HG03378 (cell line): ENCODE results near the gene SLC22A7.
"Not testable (repeated sequence)": the region's sequence is repeated elsewhere in the genome, so short reads cannot be mapped to it uniquely, and the experiment has no call there.

ENCODE experiments used
- ATAC-seq: cut with Tn5 transposase; IDR thresholded peaks from one replicate; pipeline ENCODE4 v1.9.1; 2021; ENCODE audit warnings: mild to moderate bottlenecking, moderate library complexity; ENCODE audit not compliant: unreplicated experiment

Gene SLC22A7

GRCh38 chr6:43298565-43299337, 691 bp downstream of the SLC22A7 start:
- ATAC-seq, result no peak

DNA sequence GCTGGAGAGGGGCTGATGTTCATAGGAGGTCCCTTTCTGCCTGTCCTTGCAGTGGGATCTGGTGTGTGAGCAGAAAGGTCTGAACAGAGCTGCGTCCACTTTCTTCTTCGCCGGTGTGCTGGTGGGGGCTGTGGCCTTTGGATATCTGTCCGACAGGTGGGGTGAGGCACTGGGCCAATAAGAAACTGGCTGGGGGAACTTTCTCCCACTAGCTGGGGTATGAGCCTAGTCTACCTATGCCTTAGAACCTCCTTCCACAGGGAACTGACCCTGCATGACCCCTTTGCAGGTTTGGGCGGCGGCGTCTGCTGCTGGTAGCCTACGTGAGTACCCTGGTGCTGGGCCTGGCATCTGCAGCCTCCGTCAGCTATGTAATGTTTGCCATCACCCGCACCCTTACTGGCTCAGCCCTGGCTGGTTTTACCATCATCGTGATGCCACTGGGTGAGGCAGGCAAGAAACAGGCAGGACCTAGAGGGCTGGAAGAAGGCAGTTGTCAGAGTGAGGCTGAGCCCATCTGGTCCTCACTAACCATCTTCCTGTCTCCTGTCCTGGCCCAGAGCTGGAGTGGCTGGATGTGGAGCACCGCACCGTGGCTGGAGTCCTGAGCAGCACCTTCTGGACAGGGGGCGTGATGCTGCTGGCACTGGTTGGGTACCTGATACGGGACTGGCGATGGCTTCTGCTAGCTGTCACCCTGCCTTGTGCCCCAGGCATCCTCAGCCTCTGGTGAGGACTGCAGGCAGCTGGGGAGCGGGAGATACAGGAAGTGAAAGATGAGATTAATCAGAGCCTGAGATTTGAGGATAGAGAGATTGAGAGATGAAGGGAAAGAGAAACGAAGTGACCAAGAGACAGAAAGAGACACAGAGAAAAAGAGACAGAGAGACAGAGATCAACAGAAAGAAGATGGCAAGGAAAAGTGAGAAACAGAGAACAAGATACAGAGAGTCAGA, 1.6 kb downstream of the SLC22A7 start:
- ATAC-seq, result no peak

DNA sequence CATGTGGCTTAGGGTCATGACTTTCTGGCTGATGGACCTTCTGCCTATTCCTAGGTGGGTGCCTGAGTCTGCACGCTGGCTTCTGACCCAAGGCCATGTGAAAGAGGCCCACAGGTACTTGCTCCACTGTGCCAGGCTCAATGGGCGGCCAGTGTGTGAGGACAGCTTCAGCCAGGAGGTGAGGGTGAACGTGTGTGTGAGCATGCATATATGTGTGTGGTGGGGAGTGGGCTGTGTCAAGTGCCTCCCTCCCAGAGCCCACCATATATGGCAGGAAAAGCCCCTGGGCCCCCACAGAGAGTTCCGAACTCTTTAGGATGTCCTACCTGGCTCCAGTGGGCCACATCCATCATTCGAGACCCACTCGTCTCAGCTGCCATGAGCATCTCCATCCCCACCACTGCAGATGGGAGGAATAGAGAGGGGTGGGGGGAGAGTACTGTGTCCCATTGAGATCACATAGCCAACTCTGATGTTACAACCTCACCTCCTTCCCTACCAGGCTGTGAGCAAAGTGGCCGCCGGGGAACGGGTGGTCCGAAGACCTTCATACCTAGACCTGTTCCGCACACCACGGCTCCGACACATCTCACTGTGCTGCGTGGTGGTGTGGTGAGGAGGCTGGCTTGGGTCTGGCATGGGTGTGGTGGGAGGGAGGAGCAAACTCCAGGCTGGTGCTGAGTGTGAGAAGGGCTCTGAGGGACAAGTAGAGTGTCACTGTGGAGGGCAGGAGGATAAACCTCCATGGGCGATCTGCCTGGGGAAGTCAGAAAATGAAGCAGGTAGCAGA, 3.2 kb downstream of the SLC22A7 start:
- ATAC-seq, result no peak

- ATAC-seq, result no peak
Measured at GRCh38 chr6:43302126-43302525, 4.1 kb downstream of the SLC22A7 start.

GRCh38 chr6:43303006-43303405, 4.9 kb downstream of the SLC22A7 start:
- ATAC-seq, result not testable (repeated sequence)

GRCh38 chr6:43303751-43304331, 5.8 kb downstream of the SLC22A7 start:
- no peak for ATAC-seq

GRCh38 chr6:43304361-43304760, 6.3 kb downstream of the SLC22A7 start:
- ATAC-seq, result no peak

GRCh38 chr6:43304882-43305281, 6.8 kb downstream of the SLC22A7 start:
- ATAC-seq, result no peak

GRCh38 chr6:43306086-43306485, 8.0 kb downstream of the SLC22A7 start:
- ATAC-seq, result no peak

- no peak for ATAC-seq
Measured at GRCh38 chr6:43307451-43308100, 9.5 kb downstream of the SLC22A7 start.

- no peak for ATAC-seq
Measured at GRCh38 chr6:43308101-43308989, 10.3 kb downstream of the SLC22A7 start, which contains the start of gene CRIP3. Gene CRIP3, minus strand, starts transcription at chr6:43308826. Its CDS starts 34 bp downstream, at chr6:43308792.

- no peak for ATAC-seq
Measured at GRCh38 chr6:43308990-43309477, 11.0 kb downstream of the SLC22A7 start.

- ATAC-seq, result no peak
Measured at GRCh38 chr6:43310134-43310533, 12.1 kb downstream of the SLC22A7 start.

GRCh38 chr6:43310624-43311023, 12.6 kb downstream of the SLC22A7 start:
- ATAC-seq, result no peak

GRCh38 chr6:43311666-43312065, 13.6 kb downstream of the SLC22A7 start:
- no peak for ATAC-seq

DNA sequence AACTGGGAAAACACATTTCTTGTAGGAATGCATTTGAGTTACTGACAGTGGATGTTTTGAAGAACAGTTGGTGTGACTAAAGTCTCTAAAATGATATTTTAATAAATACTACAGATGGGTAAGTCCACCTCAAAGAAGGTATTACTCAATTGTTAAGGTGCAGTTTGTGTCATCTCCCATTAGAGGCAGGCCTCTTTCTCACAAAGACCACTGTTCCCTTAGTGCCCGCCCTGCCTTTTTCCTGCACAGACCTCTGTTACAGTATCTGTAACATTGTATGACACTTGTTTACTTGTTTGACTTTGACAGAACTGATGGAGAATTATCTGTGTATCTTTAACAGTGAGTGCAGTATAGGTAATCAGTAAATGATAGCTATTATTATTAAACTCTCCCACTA, 15.8 kb downstream of the SLC22A7 start:
- no peak for ATAC-seq

DNA sequence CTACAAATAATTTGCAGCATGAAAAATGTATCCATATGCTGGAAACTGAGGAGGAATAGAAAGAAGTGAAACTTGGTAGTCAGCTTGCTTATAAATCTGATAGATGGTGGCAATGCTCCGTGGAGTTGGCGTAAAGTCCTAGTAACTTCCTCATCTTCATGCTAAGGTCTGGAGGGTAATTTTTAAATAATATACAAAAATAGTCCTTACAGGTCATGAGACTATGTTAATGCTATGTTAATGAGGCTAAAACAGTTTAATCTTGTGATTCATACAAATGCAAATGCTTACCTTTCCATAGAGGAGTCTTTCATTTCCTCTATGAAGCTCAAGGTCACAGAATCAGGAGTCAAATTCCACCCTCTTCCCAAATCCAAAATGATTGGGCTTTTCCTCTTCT, 20.0 kb downstream of the SLC22A7 start:
- ATAC-seq, result no peak

- no peak for ATAC-seq
Measured at GRCh38 chr6:43325876-43326275, 27.8 kb downstream of the SLC22A7 start.

GRCh38 chr6:43328528-43328927, 30.5 kb downstream of the SLC22A7 start:
- no peak for ATAC-seq
